ENCODE measurements around the gene UXS1.

The UXS1 gene

GRCh38 chr2:106114166-106114565, 79.9 kb downstream of the UXS1 start:
- no peaks in the 10 kb centered on the region for H3K79me2 ChIP-seq (ENCODE audit: low read length)
- H4K20me1 ChIP-seq (ENCODE audit: insufficient read depth, low read length), result peaks cover 2% of the 10 kb centered on the region; the same call in 1 of the 2 replicates
- H3K27ac ChIP-seq (ENCODE audit: low read length), result no peak overlapping the region
- TF ChIP-seq CTCF (IDR thresholded peaks at IDR 0.05; ENCODE audit: low read depth, low read length), result no peak
- TF ChIP-seq EZH2phosphoT487 (IDR thresholded peaks at IDR 0.05; ENCODE audit: low read depth), result no peak
- no peaks in the 10 kb centered on the region for H3K4me1 ChIP-seq (ENCODE audit: low read length)
- H3K4me3 ChIP-seq (ENCODE audit: low read length), result no peak overlapping the region
- H2AFZ ChIP-seq (ENCODE audit: low read depth, low read length), result no peak overlapping the region
- H3K36me3 ChIP-seq (replicated peaks; ENCODE audit: low read depth, low read length), result no peaks in the 10 kb centered on the region
- H3K9me3 ChIP-seq (ENCODE audit: insufficient read depth, low read length), result no peaks in the 10 kb centered on the region
- no peaks in the 10 kb centered on the region for H3K27me3 ChIP-seq (ENCODE audit: low read depth, low read length)
- no peak overlapping the region for H3K9ac ChIP-seq (ENCODE audit: low read length)
- H3K4me2 ChIP-seq (ENCODE audit: low read length), result no peak overlapping the region

- Histone ChIP-seq H3K9me3 (ENCODE audit: insufficient read depth, low read length) (no peaks in the 10 kb centered on the region), H3K36me3 (replicated peaks; ENCODE audit: low read depth, low read length) (no peaks in the 10 kb centered on the region), H3K9ac (ENCODE audit: low read length) (no peak overlapping the region), H4K20me1 (ENCODE audit: insufficient read depth, low read length) (peaks cover 2% of the 10 kb centered on the region; the same call in 1 of the 2 replicates), H3K27ac (ENCODE audit: low read length) (no peak overlapping the region), H3K27me3 (ENCODE audit: low read depth, low read length) (no peaks in the 10 kb centered on the region), H3K4me2 (ENCODE audit: low read length) (no peak overlapping the region), H2AFZ (ENCODE audit: low read depth, low read length) (no peak overlapping the region), H3K79me2 (ENCODE audit: low read length) (no peaks in the 10 kb centered on the region), H3K4me1 (ENCODE audit: low read length) (no peaks in the 10 kb centered on the region), H3K4me3 (ENCODE audit: low read length) (no peak overlapping the region)
- TF ChIP-seq EZH2phosphoT487 (IDR thresholded peaks at IDR 0.05; ENCODE audit: low read depth), result no peak
- TF ChIP-seq CTCF (IDR thresholded peaks at IDR 0.05; ENCODE audit: low read depth, low read length), result no peak
Observed at GRCh38 chr2:106113361-106113966, 80.6 kb downstream of the UXS1 start.

- no peak overlapping the region for H3K9ac ChIP-seq (ENCODE audit: low read length)
- H2AFZ ChIP-seq (ENCODE audit: low read depth, low read length), result no peak overlapping the region
- no peak overlapping the region for H3K4me3 ChIP-seq (ENCODE audit: low read length)
- H3K79me2 ChIP-seq (ENCODE audit: low read length), result no peaks in the 10 kb centered on the region
- no peak overlapping the region for H3K4me2 ChIP-seq (ENCODE audit: low read length)
- no peaks in the 10 kb centered on the region for H3K36me3 ChIP-seq (replicated peaks; ENCODE audit: low read depth, low read length)
- peaks cover 2% of the 10 kb centered on the region; the same call in 1 of the 2 replicates for H4K20me1 ChIP-seq (ENCODE audit: insufficient read depth, low read length)
- H3K27ac ChIP-seq (ENCODE audit: low read length), result no peak overlapping the region
- H3K4me1 ChIP-seq (ENCODE audit: low read length), result no peaks in the 10 kb centered on the region
- TF ChIP-seq EZH2phosphoT487 (IDR thresholded peaks at IDR 0.05; ENCODE audit: low read depth) (no peak), CTCF (IDR thresholded peaks at IDR 0.05; ENCODE audit: low read depth, low read length) (no peak)
- H3K9me3 ChIP-seq (ENCODE audit: insufficient read depth, low read length), result no peaks in the 10 kb centered on the region
- H3K27me3 ChIP-seq (ENCODE audit: low read depth, low read length), result no peaks in the 10 kb centered on the region
Observed at GRCh38 chr2:106111882-106112571, 82.1 kb downstream of the UXS1 start.

GRCh38 chr2:106109675-106110424, 84.3 kb downstream of the UXS1 start:
- Histone ChIP-seq H2AFZ (ENCODE audit: low read depth, low read length) (no peak overlapping the region), H3K27ac (ENCODE audit: low read length) (no peak overlapping the region), H3K4me1 (ENCODE audit: low read length) (no peaks in the 10 kb centered on the region), H3K4me3 (ENCODE audit: low read length) (no peak overlapping the region), H3K9ac (ENCODE audit: low read length) (no peak overlapping the region), H3K36me3 (replicated peaks; ENCODE audit: low read depth, low read length) (no peaks in the 10 kb centered on the region), H3K27me3 (ENCODE audit: low read depth, low read length) (no peaks in the 10 kb centered on the region), H3K9me3 (ENCODE audit: insufficient read depth, low read length) (no peaks in the 10 kb centered on the region), H3K4me2 (ENCODE audit: low read length) (no peak overlapping the region), H4K20me1 (ENCODE audit: insufficient read depth, low read length) (no peaks in the 10 kb centered on the region), H3K79me2 (ENCODE audit: low read length) (no peaks in the 10 kb centered on the region)
- TF ChIP-seq EZH2phosphoT487 (IDR thresholded peaks at IDR 0.05; ENCODE audit: low read depth) (no peak), CTCF (IDR thresholded peaks at IDR 0.05; ENCODE audit: low read depth, low read length) (no peak)
